OCI-LY1 (cell line): Measurements from ENCODE around the gene ABCB9.

Experiments used
- H2AFZ ChIP-seq: fragments of 200-600 bp; sonication (generic), shearing (Covaris generic); 2 replicates; pipeline ENCODE4 v1.6.0; 2014; ENCODE audit warnings: antibody characterized with exemption, mild to moderate bottlenecking, low read length
- H3F3A ChIP-seq: fragments of 200-600 bp; sonication (generic), shearing (Covaris generic); 2 replicates; pipeline ENCODE4 v1.6.0; 2014; ENCODE audit warnings: mild to moderate bottlenecking, antibody characterized with exemption, low read length, moderate library complexity; ENCODE audit not compliant: insufficient read depth
- H3K27ac ChIP-seq: fragments of 200-600 bp; sonication (generic); 2 replicates; pipeline ENCODE4 v1.5.1; 2014; ENCODE audit warnings: low read length, mixed run types, mild to moderate bottlenecking, low read depth; ENCODE audit not compliant: poor library complexity, severe bottlenecking
- H3K27me3 ChIP-seq: fragments of 200-600 bp; sonication (generic); 2 replicates; pipeline ENCODE4 v1.6.0; 2014; ENCODE audit warnings: antibody characterized with exemption, mild to moderate bottlenecking, low read length, moderate library complexity; ENCODE audit not compliant: insufficient read depth
- H3K36me3 ChIP-seq: fragments of 200-600 bp; sonication (generic); 2 replicates; pipeline ENCODE4 v1.6.1; 2014; ENCODE audit warnings: mild to moderate bottlenecking, antibody characterized with exemption, low read length, moderate library complexity, mixed read lengths; ENCODE audit not compliant: insufficient read depth
- H3K4me1 ChIP-seq: fragments of 200-600 bp; sonication (generic); 2 replicates; pipeline ENCODE4 v1.5.1; 2014; ENCODE audit warnings: mild to moderate bottlenecking, low read length, moderate library complexity; ENCODE audit not compliant: insufficient read depth, severe bottlenecking
- H3K4me2 ChIP-seq: fragments of 200-600 bp; sonication (generic), shearing (Covaris generic); 2 replicates; pipeline ENCODE4 v1.6.1; 2014; ENCODE audit warnings: low read length
- H3K4me3 ChIP-seq: fragments of 200-600 bp; sonication (generic); 2 replicates; pipeline ENCODE4 v1.5.1; 2014; ENCODE audit warnings: low read length, low read depth, mild to moderate bottlenecking, mixed read lengths; ENCODE audit not compliant: poor library complexity, severe bottlenecking
- H3K79me2 ChIP-seq: fragments of 200-600 bp; shearing (Covaris generic); 2 replicates; pipeline ENCODE4 v1.6.1; 2016; ENCODE audit warnings: mixed run types, low read length, mixed read lengths; ENCODE audit not compliant: insufficient read depth
- H3K9ac ChIP-seq: fragments of 200-600 bp; sonication (generic), shearing (Covaris generic); 2 replicates; pipeline ENCODE4 v1.6.1; 2014; ENCODE audit warnings: mild to moderate bottlenecking, low read length, mixed read lengths
- H3K9me2 ChIP-seq: fragments of 200-600 bp; sonication (generic), shearing (Covaris generic); 2 replicates; pipeline ENCODE4 v1.6.1; 2014; ENCODE audit warnings: low read depth, mild to moderate bottlenecking, low read length, mixed read lengths
- H3K9me3 ChIP-seq: fragments of 200-600 bp; shearing (Covaris generic); 2 replicates; pipeline ENCODE4 v1.6.1; 2014; ENCODE audit warnings: low read length, mixed read lengths
- H4K20me1 ChIP-seq: fragments of 200-600 bp; sonication (generic), shearing (Covaris generic); 2 replicates; pipeline ENCODE4 v1.6.0; 2016; ENCODE audit warnings: mild to moderate bottlenecking, low read length; ENCODE audit not compliant: insufficient read depth
- EZH2 ChIP-seq: fragments of 200-600 bp; sonication (generic), shearing (Covaris generic); IDR thresholded peaks from 2 replicates; pipeline ENCODE4 v1.8.0; 2017; ENCODE audit warnings: borderline replicate concordance, mixed run types, mild to moderate bottlenecking, antibody characterized with exemption, low read length, moderate library complexity, mixed read lengths
- TF ChIP-seq, protein P1 (sequence below): fragments of 200-600 bp; sonication (generic), shearing (Covaris generic); IDR thresholded peaks from 2 replicates; pipeline ENCODE4 v1.5.1; 2017; ENCODE audit warnings: mild to moderate bottlenecking, antibody characterized with exemption, low read length, moderate library complexity, mixed read lengths

Gene ABCB9

DNA sequence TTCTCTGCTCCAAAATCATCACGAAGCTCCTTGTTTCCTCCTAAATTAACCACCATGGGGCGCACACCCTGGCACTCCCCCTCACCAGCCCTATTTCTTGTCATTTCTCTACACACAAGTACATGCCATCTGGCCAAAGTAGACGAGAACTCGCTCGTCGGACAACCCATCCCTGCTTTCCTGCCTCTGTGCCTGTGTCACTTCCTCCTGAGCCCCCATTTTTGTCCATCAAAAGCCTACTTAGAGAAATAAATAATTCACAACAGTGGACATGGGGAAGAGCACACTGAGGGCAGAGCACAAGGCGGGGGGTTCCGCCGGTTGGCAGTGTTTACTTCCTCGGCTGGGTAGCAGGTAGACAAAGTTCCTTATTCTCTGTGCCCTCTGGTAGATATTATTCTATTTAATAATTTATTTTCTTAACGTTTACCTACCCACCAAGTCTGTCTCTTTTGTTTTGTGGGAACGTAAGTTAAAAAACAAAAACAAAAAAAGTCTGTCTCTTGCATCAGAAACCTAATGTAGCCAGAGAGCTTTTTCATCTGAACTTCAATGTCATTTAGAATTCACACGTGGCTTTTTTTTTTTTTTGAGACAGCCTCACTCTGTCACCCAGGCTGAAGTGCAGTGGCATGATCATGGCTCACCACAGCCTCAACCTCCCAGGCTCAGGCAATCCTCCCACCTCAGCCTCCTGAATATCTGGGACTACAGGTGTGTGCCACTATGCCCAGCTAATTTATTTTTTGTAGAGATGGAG, 76.3 kb downstream of the ABCB9 start:
- peaks cover 43% of the 10 kb centered on the region for H3K4me1 ChIP-seq
- no peaks in the 10 kb centered on the region for H3F3A ChIP-seq
- H3K79me2 ChIP-seq: no peaks in the 10 kb centered on the region
- no peaks in the 10 kb centered on the region for H3K9me2 ChIP-seq
- H3K4me3 ChIP-seq: peak overlapping the region; percentile 13
- no peak overlapping the region for H3K9ac ChIP-seq
- TF ChIP-seq EZH2: no peak
- TF ChIP-seq, protein P1, sequence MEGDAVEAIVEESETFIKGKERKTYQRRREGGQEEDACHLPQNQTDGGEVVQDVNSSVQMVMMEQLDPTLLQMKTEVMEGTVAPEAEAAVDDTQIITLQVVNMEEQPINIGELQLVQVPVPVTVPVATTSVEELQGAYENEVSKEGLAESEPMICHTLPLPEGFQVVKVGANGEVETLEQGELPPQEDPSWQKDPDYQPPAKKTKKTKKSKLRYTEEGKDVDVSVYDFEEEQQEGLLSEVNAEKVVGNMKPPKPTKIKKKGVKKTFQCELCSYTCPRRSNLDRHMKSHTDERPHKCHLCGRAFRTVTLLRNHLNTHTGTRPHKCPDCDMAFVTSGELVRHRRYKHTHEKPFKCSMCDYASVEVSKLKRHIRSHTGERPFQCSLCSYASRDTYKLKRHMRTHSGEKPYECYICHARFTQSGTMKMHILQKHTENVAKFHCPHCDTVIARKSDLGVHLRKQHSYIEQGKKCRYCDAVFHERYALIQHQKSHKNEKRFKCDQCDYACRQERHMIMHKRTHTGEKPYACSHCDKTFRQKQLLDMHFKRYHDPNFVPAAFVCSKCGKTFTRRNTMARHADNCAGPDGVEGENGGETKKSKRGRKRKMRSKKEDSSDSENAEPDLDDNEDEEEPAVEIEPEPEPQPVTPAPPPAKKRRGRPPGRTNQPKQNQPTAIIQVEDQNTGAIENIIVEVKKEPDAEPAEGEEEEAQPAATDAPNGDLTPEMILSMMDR: peak; percentile 13; the same call in 1 of the 2 replicates
- H3K36me3 ChIP-seq: no peaks in the 10 kb centered on the region
- no peaks in the 10 kb centered on the region for H3K9me3 ChIP-seq
- no peaks in the 10 kb centered on the region for H4K20me1 ChIP-seq
- peak overlapping the region; percentile 53 for H3K4me2 ChIP-seq
- no peaks in the 10 kb centered on the region for H3K27me3 ChIP-seq
- H3K27ac ChIP-seq: no peak overlapping the region
- H2AFZ ChIP-seq: peak overlapping the region; percentile 46; the same call in 1 of the 2 replicates

DNA sequence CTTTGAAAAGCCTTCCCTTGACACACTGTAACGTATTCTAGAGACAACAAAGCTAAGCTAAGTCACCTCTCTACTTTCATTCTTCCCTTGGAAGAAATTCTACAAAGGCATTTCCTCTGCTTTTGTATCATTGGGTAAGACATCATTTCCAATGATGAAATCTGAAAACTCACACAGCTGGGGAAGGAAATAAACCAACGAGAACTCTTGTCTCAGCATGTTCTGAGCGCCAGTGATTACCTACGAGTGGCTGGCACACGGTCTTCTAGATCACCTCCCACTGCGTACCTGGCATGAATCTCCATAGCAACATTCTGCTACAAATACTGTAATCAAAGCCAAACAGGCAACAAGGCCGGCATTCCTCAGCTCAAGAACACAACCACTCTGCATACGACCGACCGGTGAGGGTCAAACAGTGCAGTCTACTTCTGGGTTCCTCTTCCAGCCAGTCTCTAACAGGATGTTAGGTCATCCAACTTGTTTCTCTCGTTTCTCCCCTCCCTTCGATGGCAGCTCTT, 78.0 kb downstream of the ABCB9 start:
- Histone ChIP-seq H3K9me2 (no peaks in the 10 kb centered on the region), H3K9me3 (no peaks in the 10 kb centered on the region), H3F3A (no peaks in the 10 kb centered on the region), H3K9ac (no peak overlapping the region), H3K79me2 (no peaks in the 10 kb centered on the region), H3K4me2 (peak overlapping the region; percentile 28), H4K20me1 (no peaks in the 10 kb centered on the region), H2AFZ (no peak overlapping the region), H3K4me1 (peaks cover 43% of the 10 kb centered on the region), H3K27ac (peak overlapping the region; percentile 47), H3K27me3 (no peaks in the 10 kb centered on the region), H3K4me3 (no peak overlapping the region), H3K36me3 (no peaks in the 10 kb centered on the region)
- TF ChIP-seq, protein P1: no peak
- no peak for TF ChIP-seq EZH2

DNA sequence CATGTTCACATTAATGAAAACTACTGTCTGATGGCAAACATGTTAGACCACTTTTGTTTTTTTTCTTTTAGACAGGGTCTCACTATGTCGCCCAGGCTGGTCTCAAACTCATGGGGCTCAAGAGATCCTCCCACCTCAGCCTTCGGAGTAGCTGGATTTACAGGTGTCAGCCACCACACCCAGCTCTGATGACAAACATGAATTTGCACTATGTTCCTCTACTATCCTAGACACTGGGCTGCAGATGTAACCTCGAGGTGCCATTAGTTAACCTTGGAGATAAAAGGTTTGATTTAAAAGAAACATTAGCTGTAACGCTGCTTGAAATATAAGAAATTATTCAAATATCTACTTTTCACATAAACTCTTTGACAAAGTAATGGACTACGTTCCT, 78.4 kb downstream of the ABCB9 start:
- H3K4me1 ChIP-seq: peaks cover 43% of the 10 kb centered on the region

More for the DNA sequence above, 78.4 kb downstream of the ABCB9 start:
- Histone ChIP-seq H3K4me3 (no peak overlapping the region), H3K9ac (no peak overlapping the region), H3K36me3 (no peaks in the 10 kb centered on the region), H3K9me3 (no peaks in the 10 kb centered on the region), H3K79me2 (no peaks in the 10 kb centered on the region), H3K9me2 (no peaks in the 10 kb centered on the region), H3F3A (no peaks in the 10 kb centered on the region), H4K20me1 (no peaks in the 10 kb centered on the region), H3K4me2 (peak overlapping the region; percentile 28), H3K27me3 (no peaks in the 10 kb centered on the region), H3K27ac (peak overlapping the region; percentile 47), H2AFZ (no peak overlapping the region)
- TF ChIP-seq, protein P1: no peak
- no peak for TF ChIP-seq EZH2
